ENCODE data around the gene PHF2. TPM values are rescaled to one million over a fixed set of nuclear protein-coding genes. Genes with fewer than 3 reads are reported as not detected.

The PHF2 gene
- total and polyA plus RNA-seq, 12 donors, result 13.9 to 31.3 (median 23.0) TPM

DNA sequence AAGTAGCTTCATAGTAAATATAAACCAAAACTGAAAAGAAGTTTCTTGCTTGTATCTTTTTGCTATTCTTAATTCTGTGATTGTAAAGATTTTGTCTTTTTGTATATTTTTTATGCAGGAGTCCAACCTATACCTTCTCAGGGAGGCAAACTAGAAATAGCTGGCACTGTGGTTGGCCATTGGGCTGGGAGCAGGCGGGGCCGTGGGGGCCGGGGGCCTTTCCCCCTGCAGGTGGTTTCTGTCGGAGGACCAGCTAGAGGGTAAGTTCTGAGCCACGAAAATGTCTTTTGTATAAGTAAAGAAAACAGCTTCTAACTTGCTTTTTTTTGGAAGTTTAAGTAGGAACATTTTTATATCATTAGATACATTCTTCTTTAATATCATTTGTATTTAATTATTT lies 15.4 kb upstream of the PHF2 start:
- WGBS, 2 donors, result 86 to 88% methylated on average over 5 of the region's 5 CpGs

DNA sequence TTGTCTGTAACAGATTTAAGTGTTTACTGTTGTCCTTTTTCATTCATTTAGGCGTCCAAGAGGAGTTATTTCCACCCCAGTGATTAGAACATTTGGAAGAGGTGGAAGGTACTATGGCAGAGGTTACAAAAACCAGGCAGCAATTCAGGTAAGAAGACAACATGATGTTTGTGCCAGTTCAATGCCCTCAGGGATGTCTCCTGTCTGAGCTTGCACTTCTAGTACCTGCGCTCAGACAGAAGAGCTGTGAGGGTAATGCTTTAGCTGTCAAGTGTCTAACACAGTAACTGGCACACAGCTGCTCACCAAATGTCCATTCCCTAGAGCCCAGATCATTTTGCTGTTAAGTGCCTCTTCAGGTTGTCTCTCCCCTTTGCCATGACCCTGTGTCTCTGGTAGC lies 14.2 kb upstream of the PHF2 start:
- intact Hi-C loops (cut with DNase I), result loop anchor here in 3 of 10 donors (10.0 kb wide), 3 partner anchors 107 to 457 kb away; partner anchors contain the start of genes FAM120A (in 1 of the 3) and FAM120AOS (in 1 of the 3)
- DNase-seq (no peak), ATAC-seq (no peak)
- H3K36me3 ChIP-seq, result peaks cover 0 to 86% (median 68%) of the 10 kb centered on the region in 9 donors
- peaks cover 1 to 10% (median 6%) of the 10 kb centered on the region in 9 donors for H3K4me1 ChIP-seq
- no peaks in the 10 kb centered on the region for H3K9me3 ChIP-seq
- TF ChIP-seq, protein P1, sequence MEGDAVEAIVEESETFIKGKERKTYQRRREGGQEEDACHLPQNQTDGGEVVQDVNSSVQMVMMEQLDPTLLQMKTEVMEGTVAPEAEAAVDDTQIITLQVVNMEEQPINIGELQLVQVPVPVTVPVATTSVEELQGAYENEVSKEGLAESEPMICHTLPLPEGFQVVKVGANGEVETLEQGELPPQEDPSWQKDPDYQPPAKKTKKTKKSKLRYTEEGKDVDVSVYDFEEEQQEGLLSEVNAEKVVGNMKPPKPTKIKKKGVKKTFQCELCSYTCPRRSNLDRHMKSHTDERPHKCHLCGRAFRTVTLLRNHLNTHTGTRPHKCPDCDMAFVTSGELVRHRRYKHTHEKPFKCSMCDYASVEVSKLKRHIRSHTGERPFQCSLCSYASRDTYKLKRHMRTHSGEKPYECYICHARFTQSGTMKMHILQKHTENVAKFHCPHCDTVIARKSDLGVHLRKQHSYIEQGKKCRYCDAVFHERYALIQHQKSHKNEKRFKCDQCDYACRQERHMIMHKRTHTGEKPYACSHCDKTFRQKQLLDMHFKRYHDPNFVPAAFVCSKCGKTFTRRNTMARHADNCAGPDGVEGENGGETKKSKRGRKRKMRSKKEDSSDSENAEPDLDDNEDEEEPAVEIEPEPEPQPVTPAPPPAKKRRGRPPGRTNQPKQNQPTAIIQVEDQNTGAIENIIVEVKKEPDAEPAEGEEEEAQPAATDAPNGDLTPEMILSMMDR (IDR thresholded peaks at IDR 0.05), result no peak
- 94 to 95% methylated on average over 2 of the region's 2 CpGs for WGBS, 2 donors
- no peaks in the 10 kb centered on the region for H3K27me3 ChIP-seq
- H3K27ac ChIP-seq, result no peak overlapping the region
- H3K4me3 ChIP-seq, result no peak overlapping the region

More for the DNA sequence above, 15.4 kb upstream of the PHF2 start:
- intact Hi-C loops (cut with DNase I), result loop anchor here in 3 of 10 donors (10.0 kb wide), 3 partner anchors 106 to 456 kb away; partner anchors contain the start of genes FAM120A (in 1 of the 3) and FAM120AOS (in 1 of the 3)
- peaks cover 0 to 98% (median 68%) of the 10 kb centered on the region in 9 donors for H3K36me3 ChIP-seq
- no peaks in the 10 kb centered on the region for H3K9me3 ChIP-seq
- no peak overlapping the region for H3K27ac ChIP-seq
- ATAC-seq, result no peak
- H3K27me3 ChIP-seq, result no peaks in the 10 kb centered on the region
- DNase-seq, result no peak
- peaks cover 0 to 2% (median 0%) of the 10 kb centered on the region in 9 donors for H3K4me1 ChIP-seq
- TF ChIP-seq, protein P1 (IDR thresholded peaks at IDR 0.05), result no peak
- no peak overlapping the region for H3K4me3 ChIP-seq

DNA sequence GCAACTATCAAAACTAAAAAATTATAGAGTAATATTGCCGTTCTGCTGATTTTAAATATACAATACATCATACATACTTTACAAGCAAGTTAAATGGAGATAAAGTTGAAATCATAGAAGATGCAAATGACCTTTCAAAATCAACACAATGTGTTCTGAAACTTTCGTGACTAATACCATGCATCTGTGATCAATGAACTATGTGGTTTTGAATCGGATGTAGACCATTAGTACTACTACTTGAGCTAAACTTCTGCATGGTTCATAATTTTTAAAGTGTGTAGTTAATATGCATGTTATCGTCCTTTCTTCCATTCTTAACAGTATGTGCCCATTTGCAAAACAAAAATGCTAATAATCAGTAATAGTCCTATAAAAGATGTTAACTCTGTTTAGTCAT lies 11.3 kb upstream of the PHF2 start:
- peaks cover 0 to 57% (median 43%) of the 10 kb centered on the region in 9 donors for H3K36me3 ChIP-seq
- no peak overlapping the region for H3K4me3 ChIP-seq
- no peaks in the 10 kb centered on the region for H3K27me3 ChIP-seq
- TF ChIP-seq, protein P1 (IDR thresholded peaks at IDR 0.05), result no peak
- H3K9me3 ChIP-seq, result no peaks in the 10 kb centered on the region
- no peak for ATAC-seq
- no peak for DNase-seq
- intact Hi-C loops (cut with DNase I), result loop anchor here in 6 of 10 donors (5.0 to 10.0 kb wide), 5 partner anchors 108 to 460 kb away; partner anchors contain the start of genes FAM120A (in 4 of the 6) and FAM120AOS (in 4 of the 6)
- H3K4me1 ChIP-seq, result peaks cover 4 to 27% (median 14%) of the 10 kb centered on the region in 9 donors
- 92 to 96% methylated on average over 4 of the region's 4 CpGs for WGBS, 2 donors
- H3K27ac ChIP-seq, result no peak overlapping the region

DNA sequence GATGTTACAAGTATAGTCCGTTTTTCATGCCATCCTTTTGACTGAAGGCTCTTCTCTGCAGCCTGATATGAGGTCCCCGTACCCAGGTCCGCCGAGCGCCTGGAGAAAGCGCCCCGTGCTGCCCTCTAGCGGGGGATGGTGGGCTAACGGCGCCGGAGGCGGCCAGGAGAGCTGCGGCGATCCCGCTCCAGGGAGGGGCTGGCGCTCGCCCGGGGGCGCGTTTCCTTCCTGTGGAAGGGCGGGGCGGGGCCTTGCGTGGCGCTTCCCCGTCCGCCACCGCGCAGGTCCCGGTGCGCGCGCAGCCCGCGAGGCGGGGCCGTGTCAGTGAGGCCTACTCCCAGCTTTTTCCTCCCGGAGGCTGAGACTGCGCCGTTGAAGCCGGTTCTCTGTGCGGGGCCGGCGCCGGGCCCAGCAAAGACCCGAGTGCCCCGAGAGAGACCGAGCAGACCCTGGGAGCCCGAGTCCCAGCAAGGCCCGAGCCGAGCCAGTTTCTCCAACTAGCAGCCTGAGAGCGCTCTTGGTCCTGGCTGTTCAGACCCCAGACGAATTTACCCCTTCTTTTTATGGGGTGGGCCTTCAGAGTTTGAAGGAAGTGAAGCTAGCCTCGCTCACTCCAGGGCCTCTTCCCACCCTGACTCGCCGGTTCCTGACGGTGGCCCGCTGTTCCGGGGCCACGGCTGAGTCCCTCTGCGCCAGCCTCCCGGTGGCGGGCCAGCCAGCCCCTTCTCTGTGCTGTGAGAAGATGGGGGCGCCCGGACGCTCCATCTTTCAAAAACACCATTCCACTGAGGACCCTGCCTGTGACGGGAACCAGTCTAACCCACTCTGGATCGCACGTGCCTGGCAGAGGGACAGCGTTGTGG lies 9.7 kb upstream of the PHF2 start:
- H3K4me1 ChIP-seq, result peaks cover 4 to 27% (median 14%) of the 10 kb centered on the region in 9 donors
- peak; percentile 98 to 99 for DNase-seq
- H3K27ac ChIP-seq, result peak overlapping the region; percentile 83 to 99 (median 94)
- intact Hi-C loops (cut with DNase I), result loop anchor here in 8 of 10 donors (1.0 to 10.0 kb wide), 7 partner anchors 109 to 462 kb away; partner anchors contain the start of genes FAM120AOS (in 7 of the 8) and FAM120A (in 4 of the 8)
- peaks cover 0 to 11% (median 0%) of the 10 kb centered on the region in 11 donors for H3K9me3 ChIP-seq
- 1 to 2% methylated on average over 64 to 69 of the region's 69 CpGs for WGBS, 2 donors
- peak overlapping the region; percentile 31 to 76 (median 64) for H3K4me3 ChIP-seq
- ATAC-seq, result peak; percentile 98 to 99 (median 99)
- TF ChIP-seq, protein P1 (IDR thresholded peaks at IDR 0.05), result peak; percentile 93 to 100 (median 98)
- no peaks in the 10 kb centered on the region for H3K27me3 ChIP-seq
- H3K36me3 ChIP-seq, result peaks cover 0 to 41% (median 29%) of the 10 kb centered on the region in 9 donors
